Hepatocyte (in vitro differentiated cells): Measurements from ENCODE around the gene PRELP.

Experiments used
- EZH2 ChIP-seq: fragments of 200-600 bp; sonication (generic); IDR thresholded peaks from 2 replicates; pipeline ENCODE4 v1.6.1; 2016; ENCODE audit warnings: antibody characterized with exemption, mild to moderate bottlenecking, borderline replicate concordance
- EZH2phosphoT487 ChIP-seq: fragments of 200-600 bp; sonication (generic); IDR thresholded peaks from one replicate; pipeline ENCODE4 v1.6.1; 2018; ENCODE audit warnings: antibody characterized with exemption, mild to moderate bottlenecking, low read depth, moderate library complexity; ENCODE audit not compliant: unreplicated experiment, severe bottlenecking
- TF ChIP-seq, protein P1 (sequence below): fragments of 200-600 bp; sonication (generic); IDR thresholded peaks from 2 replicates; pipeline ENCODE4 v1.5.1; 2016; ENCODE audit warnings: antibody characterized with exemption, mild to moderate bottlenecking; ENCODE audit not compliant: poor library complexity

DNA sequence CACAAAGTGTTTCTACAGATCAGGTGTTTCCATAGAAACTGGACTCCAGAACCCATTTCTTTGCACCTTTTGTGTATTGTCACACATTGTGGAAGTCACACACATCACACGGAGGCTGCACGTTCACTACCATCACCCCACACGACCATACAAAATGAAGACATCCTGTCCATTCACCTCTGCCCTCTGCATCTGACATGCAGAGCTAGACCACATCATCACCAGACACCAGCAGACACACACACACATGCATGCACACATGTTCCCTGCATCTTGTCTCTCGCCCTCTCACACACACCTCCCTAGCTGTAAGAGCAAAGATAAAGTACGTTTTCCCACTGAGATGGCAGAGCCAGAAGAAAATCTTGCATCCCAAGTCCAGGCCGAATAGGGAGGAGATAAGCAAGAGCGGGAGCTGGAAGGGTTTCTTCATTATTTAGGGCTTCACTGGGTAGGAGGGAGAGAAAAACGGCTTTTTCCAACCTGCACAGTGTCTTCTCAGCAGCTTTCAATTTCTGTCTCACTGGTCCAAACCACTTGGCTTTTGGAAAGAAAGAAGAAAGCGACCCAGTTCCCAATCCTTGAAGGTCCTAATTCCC lies 709 bp downstream of the PRELP start:
- TF ChIP-seq, protein P1, sequence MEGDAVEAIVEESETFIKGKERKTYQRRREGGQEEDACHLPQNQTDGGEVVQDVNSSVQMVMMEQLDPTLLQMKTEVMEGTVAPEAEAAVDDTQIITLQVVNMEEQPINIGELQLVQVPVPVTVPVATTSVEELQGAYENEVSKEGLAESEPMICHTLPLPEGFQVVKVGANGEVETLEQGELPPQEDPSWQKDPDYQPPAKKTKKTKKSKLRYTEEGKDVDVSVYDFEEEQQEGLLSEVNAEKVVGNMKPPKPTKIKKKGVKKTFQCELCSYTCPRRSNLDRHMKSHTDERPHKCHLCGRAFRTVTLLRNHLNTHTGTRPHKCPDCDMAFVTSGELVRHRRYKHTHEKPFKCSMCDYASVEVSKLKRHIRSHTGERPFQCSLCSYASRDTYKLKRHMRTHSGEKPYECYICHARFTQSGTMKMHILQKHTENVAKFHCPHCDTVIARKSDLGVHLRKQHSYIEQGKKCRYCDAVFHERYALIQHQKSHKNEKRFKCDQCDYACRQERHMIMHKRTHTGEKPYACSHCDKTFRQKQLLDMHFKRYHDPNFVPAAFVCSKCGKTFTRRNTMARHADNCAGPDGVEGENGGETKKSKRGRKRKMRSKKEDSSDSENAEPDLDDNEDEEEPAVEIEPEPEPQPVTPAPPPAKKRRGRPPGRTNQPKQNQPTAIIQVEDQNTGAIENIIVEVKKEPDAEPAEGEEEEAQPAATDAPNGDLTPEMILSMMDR: no peak
- TF ChIP-seq EZH2phosphoT487 (no peak), EZH2 (no peak)
